Adipose tissue (tissue), 3 donors: ENCODE measurements around the gene SLC6A12. TPM values are rescaled to one million over a fixed set of nuclear protein-coding genes. Genes with fewer than 3 reads are reported as not detected.

Experiments used
- H3K27ac ChIP-seq: one replicate; pipeline ENCODE4 v1.5.1; 2013; ENCODE audit warnings: low read depth, low read length
- WGBS, 3 donors: extraction: QIAGEN DNeasy Blood & Tissue Kit; methylation state at CpG; one replicate each; pipeline ENCODE4 v1.1.7; 2013; 5-methylcytosine and 5-hydroxymethylcytosine counted together
- polyA plus RNA-seq, 3 donors: library from polyadenylated mRNA; stranded (reverse); fragments of 200-250 nt; gene quantifications; one replicate each; pipeline ENCODE4 v1.2.3, GENCODE V29; 2013
- donor health status: healthy with polysubstance abuse.
- donor health status: Bipolar disorder and iron deficiency.
- donor health status: healthy.

SLC6A12 gene
- polyA plus RNA-seq: 1 to 10 TPM in 1 of 3 donors, under 1 TPM in 2; 0.16 to 1.0 (median 0.34) TPM

- WGBS, 3 donors: 23 to 61% (median 31%) methylated on average over 12 to 14 of the region's 14 CpGs
- H3K27ac ChIP-seq: no peak within 1 kb of the TSS
These were observed at the start of gene SLC6A12 for GRCh38 chr12:214003-214741. Gene SLC6A12, minus strand, starts transcription at chr12:214157. Its CDS starts 4,171 bp downstream, at chr12:209986.

GRCh38 chr12:263574-263973 lies 49.6 kb upstream of the SLC6A12 start:
- 80 to 86% (median 84%) methylated on average over 9 of the region's 9 CpGs for WGBS, 3 donors
- no peak overlapping the region for H3K27ac ChIP-seq

GRCh38 chr12:262817-263216 lies 48.9 kb upstream of the SLC6A12 start, which contains the start of gene SLC6A13:
Gene SLC6A13, minus strand, starts transcription at chr12:262836. Its CDS starts 2,784 bp downstream, at chr12:260052.
- WGBS, 3 donors: 20 to 42% (median 24%) methylated on average over 6 to 7 of the region's 7 CpGs
- H3K27ac ChIP-seq: no peak within 1 kb of the TSS

GRCh38 chr12:262113-262512 lies 48.2 kb upstream of the SLC6A12 start:
- no peak overlapping the region for H3K27ac ChIP-seq

GRCh38 chr12:257521-258321 lies 43.8 kb upstream of the SLC6A12 start:
- WGBS, 3 donors: 69 to 72% (median 69%) methylated on average over 14 of the region's 14 CpGs
- no peak overlapping the region for H3K27ac ChIP-seq

GRCh38 chr12:256958-257357 lies 43.0 kb upstream of the SLC6A12 start:
- no peak overlapping the region for H3K27ac ChIP-seq
- WGBS, 3 donors: 51 to 70% (median 69%) methylated on average over 3 of the region's 3 CpGs

GRCh38 chr12:256225-256624 lies 42.3 kb upstream of the SLC6A12 start:
- 91 to 95% (median 94%) methylated on average over 6 of the region's 6 CpGs for WGBS, 3 donors
- no peak overlapping the region for H3K27ac ChIP-seq

GRCh38 chr12:254912-255311 lies 41.0 kb upstream of the SLC6A12 start:
- H3K27ac ChIP-seq: no peak overlapping the region
- WGBS, 3 donors: 78 to 91% (median 84%) methylated on average over 9 of the region's 9 CpGs

GRCh38 chr12:254039-254438 lies 40.1 kb upstream of the SLC6A12 start:
- 57 to 79% (median 70%) methylated on average over 9 to 10 of the region's 10 CpGs for WGBS, 3 donors

GRCh38 chr12:253116-253831 lies 39.3 kb upstream of the SLC6A12 start:
- WGBS, 3 donors: 74 to 82% (median 77%) methylated on average over 12 of the region's 12 CpGs
- H3K27ac ChIP-seq: no peak overlapping the region

More at GRCh38 chr12:254039-254438, 40.1 kb upstream of the SLC6A12 start:
- no peak overlapping the region for H3K27ac ChIP-seq

GRCh38 chr12:252636-253035 lies 38.7 kb upstream of the SLC6A12 start:
- 33 to 46% (median 40%) methylated on average over 5 of the region's 5 CpGs for WGBS, 3 donors
- no peak overlapping the region for H3K27ac ChIP-seq

- WGBS, 3 donors: 86 to 87% (median 87%) methylated on average over 3 of the region's 3 CpGs
- no peak overlapping the region for H3K27ac ChIP-seq
These were observed 33.3 kb upstream of the SLC6A12 start for GRCh38 chr12:247271-247670.

- no peak overlapping the region for H3K27ac ChIP-seq
- WGBS, 3 donors: 57 to 60% (median 57%) methylated on average over 4 of the region's 4 CpGs
These were observed 29.4 kb upstream of the SLC6A12 start for GRCh38 chr12:243381-243780.

- WGBS, 3 donors: 93 to 95% (median 94%) methylated on average over 15 of the region's 15 CpGs
These were observed 28.5 kb upstream of the SLC6A12 start for GRCh38 chr12:242496-242895.

GRCh38 chr12:241266-241665 lies 27.3 kb upstream of the SLC6A12 start:
- 92 to 93% (median 92%) methylated on average over 9 of the region's 9 CpGs for WGBS, 3 donors
- H3K27ac ChIP-seq: no peak overlapping the region

More at GRCh38 chr12:242496-242895, 28.5 kb upstream of the SLC6A12 start:
- no peak overlapping the region for H3K27ac ChIP-seq

- WGBS, 3 donors: 87 to 90% (median 88%) methylated on average over 9 of the region's 9 CpGs
- H3K27ac ChIP-seq: no peak overlapping the region
These were observed 26.6 kb upstream of the SLC6A12 start for GRCh38 chr12:240566-240965.

GRCh38 chr12:238736-239398 lies 24.9 kb upstream of the SLC6A12 start:
- H3K27ac ChIP-seq: no peak overlapping the region
- 69 to 84% (median 78%) methylated on average over 16 to 19 of the region's 19 CpGs for WGBS, 3 donors

- WGBS, 3 donors: 81 to 89% (median 87%) methylated on average over 9 of the region's 9 CpGs
- no peak overlapping the region for H3K27ac ChIP-seq
These were observed 24.2 kb upstream of the SLC6A12 start for GRCh38 chr12:238116-238515.
